ENCODE results near the gene STARD8. TPM values are rescaled to one million over a fixed set of nuclear protein-coding genes. Genes with fewer than 3 reads are reported as not detected.
A peak's percentile ranks its signal among the peaks of the same experiment; 100 is the strongest.

The STARD8 gene
- total and polyA plus RNA-seq, 7 donors: 0.92 to 10.7 (median 5.3) TPM

DNA sequence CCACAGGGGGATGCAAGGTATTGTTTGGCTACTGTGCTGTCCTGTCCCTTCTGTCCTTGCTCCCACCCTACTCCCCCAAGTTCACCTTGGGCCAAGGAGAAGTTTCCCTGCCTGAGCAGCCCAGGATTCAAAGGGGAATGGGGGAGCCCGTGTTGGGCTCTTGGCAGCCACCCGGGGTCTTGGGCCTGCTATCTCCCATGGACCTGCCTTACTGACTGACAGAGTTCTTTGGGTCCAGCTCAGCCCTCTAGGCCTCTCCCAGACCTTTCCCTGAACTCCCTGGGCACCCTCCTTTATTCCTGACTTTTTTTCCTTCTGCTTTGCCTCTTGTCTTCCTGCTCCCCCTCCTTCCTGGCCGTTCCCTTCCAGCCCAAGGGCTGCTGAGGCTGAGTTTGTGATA is 67.4 kb downstream of the STARD8 start:
- no peak overlapping the region for H3K27ac ChIP-seq
- no peaks in the 10 kb centered on the region for H3K4me1 ChIP-seq
- peak; percentile 18 for DNase-seq
- H3K4me3 ChIP-seq: no peak overlapping the region
- TF ChIP-seq EP300 (IDR thresholded peaks at IDR 0.05) (no peak), POLR2A (IDR thresholded peaks at IDR 0.05) (no peak), POLR2AphosphoS5 (IDR thresholded peaks at IDR 0.05) (no peak)
- TF ChIP-seq, protein P1, sequence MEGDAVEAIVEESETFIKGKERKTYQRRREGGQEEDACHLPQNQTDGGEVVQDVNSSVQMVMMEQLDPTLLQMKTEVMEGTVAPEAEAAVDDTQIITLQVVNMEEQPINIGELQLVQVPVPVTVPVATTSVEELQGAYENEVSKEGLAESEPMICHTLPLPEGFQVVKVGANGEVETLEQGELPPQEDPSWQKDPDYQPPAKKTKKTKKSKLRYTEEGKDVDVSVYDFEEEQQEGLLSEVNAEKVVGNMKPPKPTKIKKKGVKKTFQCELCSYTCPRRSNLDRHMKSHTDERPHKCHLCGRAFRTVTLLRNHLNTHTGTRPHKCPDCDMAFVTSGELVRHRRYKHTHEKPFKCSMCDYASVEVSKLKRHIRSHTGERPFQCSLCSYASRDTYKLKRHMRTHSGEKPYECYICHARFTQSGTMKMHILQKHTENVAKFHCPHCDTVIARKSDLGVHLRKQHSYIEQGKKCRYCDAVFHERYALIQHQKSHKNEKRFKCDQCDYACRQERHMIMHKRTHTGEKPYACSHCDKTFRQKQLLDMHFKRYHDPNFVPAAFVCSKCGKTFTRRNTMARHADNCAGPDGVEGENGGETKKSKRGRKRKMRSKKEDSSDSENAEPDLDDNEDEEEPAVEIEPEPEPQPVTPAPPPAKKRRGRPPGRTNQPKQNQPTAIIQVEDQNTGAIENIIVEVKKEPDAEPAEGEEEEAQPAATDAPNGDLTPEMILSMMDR (IDR thresholded peaks at IDR 0.05): no peak
- no peaks in the 10 kb centered on the region for H3K36me3 ChIP-seq
- intact Hi-C loops (cut with DNase I): no loop called here
- no peaks in the 10 kb centered on the region for H3K9me3 ChIP-seq
- WGBS, 2 donors: 79 to 83% methylated on average over 3 of the region's 3 CpGs
- H3K27me3 ChIP-seq: no peaks in the 10 kb centered on the region

DNA sequence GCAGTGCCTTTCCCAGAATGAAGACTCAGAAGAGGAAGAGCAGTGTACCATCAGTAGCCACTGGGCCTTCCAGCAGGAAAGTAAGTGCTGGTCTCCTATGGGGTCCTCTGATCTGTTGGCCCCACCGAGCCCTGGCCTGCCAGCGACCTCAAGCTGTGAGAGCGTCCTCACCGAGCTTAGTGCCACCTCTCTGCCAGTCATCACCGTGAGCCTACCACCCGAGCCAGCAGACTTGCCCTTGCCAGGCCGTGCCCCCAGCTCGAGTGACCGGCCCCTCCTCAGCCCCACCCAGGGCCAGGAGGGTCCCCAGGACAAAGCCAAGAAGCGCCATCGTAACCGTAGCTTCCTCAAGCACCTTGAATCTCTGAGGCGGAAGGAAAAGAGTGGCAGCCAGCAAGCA is 69.7 kb downstream of the STARD8 start:
- intact Hi-C loops (cut with DNase I): no loop called here
- H3K9me3 ChIP-seq: no peaks in the 10 kb centered on the region
- H3K36me3 ChIP-seq: no peaks in the 10 kb centered on the region
- H3K4me1 ChIP-seq: no peaks in the 10 kb centered on the region
- 92 to 93% methylated on average over 13 of the region's 13 CpGs for WGBS, 2 donors
- H3K27ac ChIP-seq: no peak overlapping the region
- DNase-seq: peak; percentile 41
- H3K4me3 ChIP-seq: no peak overlapping the region
- H3K27me3 ChIP-seq: no peaks in the 10 kb centered on the region
- TF ChIP-seq POLR2AphosphoS5 (IDR thresholded peaks at IDR 0.05) (no peak), POLR2A (IDR thresholded peaks at IDR 0.05) (no peak)

DNA sequence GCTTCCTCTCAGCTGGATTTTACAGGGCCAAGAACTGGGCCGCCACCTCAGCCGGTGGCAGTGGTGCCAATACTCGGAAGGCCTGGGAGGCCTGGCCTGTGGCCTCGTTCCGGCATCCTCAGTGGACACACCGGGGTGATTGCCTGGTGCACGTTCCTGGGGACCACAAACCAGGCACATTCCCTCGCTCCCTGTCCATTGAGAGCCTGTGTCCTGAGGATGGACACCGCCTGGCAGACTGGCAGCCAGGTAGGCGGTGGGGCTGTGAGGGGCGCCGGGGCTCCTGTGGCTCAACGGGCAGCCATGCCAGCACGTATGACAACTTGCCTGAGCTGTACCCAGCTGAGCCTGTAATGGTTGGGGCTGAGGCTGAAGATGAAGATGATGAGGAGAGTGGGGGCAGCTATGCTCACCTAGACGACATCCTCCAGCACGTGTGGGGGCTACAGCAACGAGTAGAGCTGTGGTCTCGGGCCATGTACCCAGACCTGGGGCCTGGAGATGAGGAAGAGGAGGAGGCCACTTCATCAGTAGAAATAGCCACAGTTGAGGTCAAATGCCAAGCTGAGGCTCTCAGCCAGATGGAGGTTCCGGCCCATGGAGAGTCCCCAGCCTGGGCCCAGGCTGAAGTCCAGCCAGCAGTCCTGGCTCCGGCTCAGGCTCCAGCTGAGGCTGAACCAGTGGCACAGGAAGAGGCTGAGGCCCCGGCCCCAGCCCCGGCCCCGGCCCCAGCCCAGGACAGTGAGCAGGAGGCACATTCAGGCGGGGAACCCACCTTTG is 70.4 kb downstream of the STARD8 start:
- intact Hi-C loops (cut with DNase I): no loop called here
- DNase-seq: peak; percentile 55
- H3K36me3 ChIP-seq: no peaks in the 10 kb centered on the region
- no peak overlapping the region for H3K4me3 ChIP-seq
- 94 to 96% methylated on average over 24 of the region's 24 CpGs for WGBS, 2 donors
- H3K4me1 ChIP-seq: no peaks in the 10 kb centered on the region
- H3K9me3 ChIP-seq: no peaks in the 10 kb centered on the region
- no peak overlapping the region for H3K27ac ChIP-seq
- H3K27me3 ChIP-seq: no peaks in the 10 kb centered on the region
- TF ChIP-seq, protein P1 (IDR thresholded peaks at IDR 0.05): no peak
- no peak for TF ChIP-seq POLR2AphosphoS5 (IDR thresholded peaks at IDR 0.05)

DNA sequence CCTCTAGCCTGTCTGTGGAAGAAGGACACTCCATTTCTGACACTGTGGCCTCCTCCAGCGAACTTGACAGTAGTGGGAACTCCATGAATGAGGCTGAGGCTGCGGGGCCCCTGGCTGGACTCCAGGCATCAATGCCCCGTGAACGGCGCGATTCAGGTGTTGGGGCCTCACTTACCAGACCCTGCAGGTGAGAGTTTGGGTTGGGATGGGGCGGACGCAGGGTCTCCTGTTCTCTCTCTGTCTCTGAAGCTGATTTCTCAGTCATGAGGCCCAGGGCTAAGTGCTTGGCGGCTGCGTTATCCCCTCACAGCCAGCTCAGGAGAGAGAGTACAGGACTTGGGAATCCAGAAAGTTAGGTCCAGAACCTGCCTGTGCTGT is 71.0 kb downstream of the STARD8 start:
- no peaks in the 10 kb centered on the region for H3K4me1 ChIP-seq
- H3K4me3 ChIP-seq: no peak overlapping the region
- H3K36me3 ChIP-seq: no peaks in the 10 kb centered on the region
- no peaks in the 10 kb centered on the region for H3K27me3 ChIP-seq
- no peak for TF ChIP-seq EP300 (IDR thresholded peaks at IDR 0.05)
- TF ChIP-seq, protein P1 (IDR thresholded peaks at IDR 0.05): no peak
- TF ChIP-seq POLR2A (IDR thresholded peaks at IDR 0.05): no peak
- TF ChIP-seq POLR2AphosphoS5 (IDR thresholded peaks at IDR 0.05): no peak
- DNase-seq: no peak
- intact Hi-C loops (cut with DNase I): no loop called here
- H3K9me3 ChIP-seq: no peaks in the 10 kb centered on the region
- no peak overlapping the region for H3K27ac ChIP-seq
- 94 to 96% methylated on average over 10 of the region's 10 CpGs for WGBS, 2 donors

DNA sequence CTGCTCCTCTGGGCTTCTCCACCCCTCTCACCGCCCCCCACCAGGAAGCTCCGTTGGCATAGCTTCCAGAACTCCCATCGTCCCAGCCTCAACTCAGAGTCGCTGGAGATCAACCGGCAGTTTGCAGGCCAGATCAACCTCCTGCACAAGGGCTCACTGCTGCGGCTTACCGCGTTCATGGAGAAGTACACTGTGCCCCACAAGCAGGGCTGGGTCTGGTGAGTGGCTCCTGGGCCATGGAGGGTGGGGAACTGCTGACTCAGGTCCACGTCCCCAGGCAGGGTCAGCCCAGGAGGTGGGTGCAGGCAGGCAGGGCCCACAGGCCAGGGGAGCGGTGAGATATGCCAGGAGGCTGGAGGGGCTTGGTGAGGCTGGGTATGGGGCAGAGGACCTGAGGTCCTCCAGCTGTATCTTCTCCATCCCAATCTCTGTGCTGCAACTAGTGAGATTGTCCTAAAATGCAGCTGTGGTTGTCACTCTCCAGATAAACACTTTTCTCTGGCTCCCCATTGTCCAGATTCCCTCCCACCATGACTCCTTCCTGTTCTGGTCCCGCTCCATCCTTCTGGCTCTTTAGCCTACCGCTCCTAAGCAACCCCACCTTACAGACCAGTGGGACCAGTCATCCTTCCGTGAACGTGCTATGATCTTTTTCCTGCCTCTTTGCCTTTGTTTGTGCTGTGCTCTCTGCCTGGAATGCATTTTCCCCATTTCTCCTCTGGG is 71.9 kb downstream of the STARD8 start:
- intact Hi-C loops (cut with DNase I): no loop called here
- DNase-seq: peak; percentile 40
- H3K27me3 ChIP-seq: no peaks in the 10 kb centered on the region
- 91 to 92% methylated on average over 14 of the region's 14 CpGs for WGBS, 2 donors
- no peaks in the 10 kb centered on the region for H3K9me3 ChIP-seq
- TF ChIP-seq, protein P1 (IDR thresholded peaks at IDR 0.05): no peak
- no peak for TF ChIP-seq POLR2AphosphoS5 (IDR thresholded peaks at IDR 0.05)
- no peak for TF ChIP-seq POLR2A (IDR thresholded peaks at IDR 0.05)
- no peak for TF ChIP-seq EP300 (IDR thresholded peaks at IDR 0.05)
- no peak overlapping the region for H3K27ac ChIP-seq
- no peaks in the 10 kb centered on the region for H3K36me3 ChIP-seq
- no peaks in the 10 kb centered on the region for H3K4me1 ChIP-seq
- H3K4me3 ChIP-seq: no peak overlapping the region
